ENCODE data around the gene SORCS3. TPM values are rescaled to one million over a fixed set of nuclear protein-coding genes. Genes with fewer than 3 reads are reported as not detected.

SORCS3 gene
- total RNA-seq, 1 donor from 2014 or later = not detected

DNA sequence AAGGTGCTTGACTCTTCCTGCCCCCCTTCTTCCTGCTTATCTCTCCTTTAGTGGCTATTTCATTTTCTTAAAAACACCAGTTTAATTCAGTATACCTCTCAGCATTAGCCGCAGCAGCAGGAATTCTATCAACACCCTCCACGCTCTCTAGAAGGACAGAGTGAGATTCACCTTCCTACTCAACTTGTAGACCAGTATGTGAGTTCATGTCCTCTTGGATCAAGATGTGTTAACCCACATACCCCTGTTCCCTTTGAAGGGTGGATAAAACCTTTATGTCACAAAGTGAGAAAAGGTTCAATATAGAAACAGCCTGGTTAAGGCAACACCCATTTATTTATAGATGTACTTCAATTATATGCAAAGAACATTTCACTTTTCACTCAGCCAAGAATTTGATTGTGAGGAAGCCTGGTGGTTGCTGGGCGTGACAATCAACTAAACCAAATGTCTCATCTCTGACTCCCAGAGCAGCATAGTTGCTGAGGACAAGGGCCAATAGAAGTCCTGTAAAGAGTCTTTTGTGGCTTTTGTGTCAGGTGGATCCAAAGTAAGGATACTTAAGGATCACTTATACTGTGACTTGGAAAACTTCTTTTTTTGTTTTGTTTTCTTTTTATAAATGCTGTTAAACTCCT, 617.1 kb downstream of the SORCS3 start:
- ATAC-seq = no peak
- TF ChIP-seq, protein P1, sequence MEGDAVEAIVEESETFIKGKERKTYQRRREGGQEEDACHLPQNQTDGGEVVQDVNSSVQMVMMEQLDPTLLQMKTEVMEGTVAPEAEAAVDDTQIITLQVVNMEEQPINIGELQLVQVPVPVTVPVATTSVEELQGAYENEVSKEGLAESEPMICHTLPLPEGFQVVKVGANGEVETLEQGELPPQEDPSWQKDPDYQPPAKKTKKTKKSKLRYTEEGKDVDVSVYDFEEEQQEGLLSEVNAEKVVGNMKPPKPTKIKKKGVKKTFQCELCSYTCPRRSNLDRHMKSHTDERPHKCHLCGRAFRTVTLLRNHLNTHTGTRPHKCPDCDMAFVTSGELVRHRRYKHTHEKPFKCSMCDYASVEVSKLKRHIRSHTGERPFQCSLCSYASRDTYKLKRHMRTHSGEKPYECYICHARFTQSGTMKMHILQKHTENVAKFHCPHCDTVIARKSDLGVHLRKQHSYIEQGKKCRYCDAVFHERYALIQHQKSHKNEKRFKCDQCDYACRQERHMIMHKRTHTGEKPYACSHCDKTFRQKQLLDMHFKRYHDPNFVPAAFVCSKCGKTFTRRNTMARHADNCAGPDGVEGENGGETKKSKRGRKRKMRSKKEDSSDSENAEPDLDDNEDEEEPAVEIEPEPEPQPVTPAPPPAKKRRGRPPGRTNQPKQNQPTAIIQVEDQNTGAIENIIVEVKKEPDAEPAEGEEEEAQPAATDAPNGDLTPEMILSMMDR (IDR thresholded peaks at IDR 0.05) = no peak
- no peaks in the 10 kb centered on the region for H3K27me3 ChIP-seq (ENCODE audit: low read depth)
- H3K36me3 ChIP-seq = no peaks in the 10 kb centered on the region
- H3K27ac ChIP-seq = no peak overlapping the region
- no peaks in the 10 kb centered on the region for H3K4me1 ChIP-seq
- DNase-seq = no peak
- intact Hi-C loops (cut with DNase I) = no loop called here
- H3K4me3 ChIP-seq = no peak overlapping the region
- no peaks in the 10 kb centered on the region for H3K9me3 ChIP-seq

DNA sequence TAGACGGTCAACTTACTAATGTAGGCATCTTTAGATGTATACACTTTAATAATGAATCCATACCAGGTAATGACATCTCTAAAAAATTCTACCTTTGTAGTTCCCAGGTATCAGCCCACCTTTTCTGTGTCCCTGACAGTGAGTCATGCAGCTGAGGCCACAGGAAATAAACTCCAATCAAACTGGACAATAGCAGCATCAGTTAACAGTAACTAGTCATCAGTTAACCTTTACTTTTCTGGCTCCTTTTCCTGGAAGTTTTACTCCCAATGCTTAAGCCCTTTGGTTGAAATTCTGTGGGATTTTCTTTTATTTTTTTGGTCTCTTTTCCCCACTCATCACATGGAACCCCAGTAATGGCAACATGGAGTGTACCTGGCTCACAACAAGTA, 617.6 kb downstream of the SORCS3 start:
- Histone ChIP-seq H3K4me3 (no peak overlapping the region), H3K9me3 (no peaks in the 10 kb centered on the region), H3K27me3 (ENCODE audit: low read depth) (no peaks in the 10 kb centered on the region), H3K27ac (no peak overlapping the region), H3K36me3 (no peaks in the 10 kb centered on the region), H3K4me1 (no peaks in the 10 kb centered on the region)
- DNase-seq (no peak), ATAC-seq (no peak)
- TF ChIP-seq, protein P1 (IDR thresholded peaks at IDR 0.05) = no peak
- intact Hi-C loops (cut with DNase I) = no loop called here

DNA sequence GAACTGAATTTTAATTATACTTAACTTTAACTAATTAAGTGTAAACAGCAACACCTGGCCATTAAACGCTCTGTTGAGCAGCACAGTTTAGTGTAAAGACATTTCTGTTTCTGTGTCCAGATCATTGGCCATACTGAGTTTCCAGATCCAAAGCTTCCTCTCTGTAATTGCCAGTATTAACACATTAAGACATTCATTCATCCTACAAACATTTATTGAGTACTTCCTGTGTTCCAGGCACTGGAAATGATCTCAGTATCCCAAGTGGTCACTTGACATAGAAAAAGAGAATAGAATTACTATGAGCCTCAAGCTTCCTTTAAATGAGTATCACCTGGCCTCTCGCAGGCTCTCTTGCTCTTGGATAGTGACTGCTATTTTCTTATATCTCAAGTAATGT, 618.1 kb downstream of the SORCS3 start:
- DNase-seq (no peak), ATAC-seq (no peak)
- H3K9me3 ChIP-seq = no peaks in the 10 kb centered on the region
- no peaks in the 10 kb centered on the region for H3K36me3 ChIP-seq
- TF ChIP-seq, protein P1 (IDR thresholded peaks at IDR 0.05) = no peak
- H3K4me1 ChIP-seq = no peaks in the 10 kb centered on the region
- no peak overlapping the region for H3K27ac ChIP-seq
- H3K27me3 ChIP-seq (ENCODE audit: low read depth) = no peaks in the 10 kb centered on the region
- intact Hi-C loops (cut with DNase I) = no loop called here
- H3K4me3 ChIP-seq = no peak overlapping the region

DNA sequence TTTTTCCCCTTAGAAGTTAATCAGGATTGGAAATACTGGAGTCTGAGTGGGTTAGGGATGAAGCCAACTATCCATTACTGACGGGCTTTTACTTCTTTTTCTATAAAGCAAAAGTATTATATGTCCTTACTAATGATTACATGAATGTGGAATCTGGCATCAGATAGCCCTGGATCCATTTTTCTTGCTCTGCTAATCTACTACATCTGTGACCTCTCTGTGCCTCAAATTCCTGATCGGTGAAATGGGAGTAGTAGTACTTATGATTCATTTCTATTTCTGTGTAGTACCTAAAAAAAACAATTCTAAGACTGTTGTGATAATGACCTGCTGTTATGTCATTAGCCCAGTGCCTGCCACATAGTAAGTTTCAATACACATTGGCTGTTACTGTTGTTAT, 621.6 kb downstream of the SORCS3 start:
- no peak overlapping the region for H3K27ac ChIP-seq
- intact Hi-C loops (cut with DNase I) = no loop called here
- no peaks in the 10 kb centered on the region for H3K27me3 ChIP-seq (ENCODE audit: low read depth)
- no peak for DNase-seq
- H3K4me3 ChIP-seq = no peak overlapping the region
- no peaks in the 10 kb centered on the region for H3K36me3 ChIP-seq
- no peaks in the 10 kb centered on the region for H3K9me3 ChIP-seq
- TF ChIP-seq, protein P1 (IDR thresholded peaks at IDR 0.05) = no peak
- no peak for ATAC-seq
- no peaks in the 10 kb centered on the region for H3K4me1 ChIP-seq

DNA sequence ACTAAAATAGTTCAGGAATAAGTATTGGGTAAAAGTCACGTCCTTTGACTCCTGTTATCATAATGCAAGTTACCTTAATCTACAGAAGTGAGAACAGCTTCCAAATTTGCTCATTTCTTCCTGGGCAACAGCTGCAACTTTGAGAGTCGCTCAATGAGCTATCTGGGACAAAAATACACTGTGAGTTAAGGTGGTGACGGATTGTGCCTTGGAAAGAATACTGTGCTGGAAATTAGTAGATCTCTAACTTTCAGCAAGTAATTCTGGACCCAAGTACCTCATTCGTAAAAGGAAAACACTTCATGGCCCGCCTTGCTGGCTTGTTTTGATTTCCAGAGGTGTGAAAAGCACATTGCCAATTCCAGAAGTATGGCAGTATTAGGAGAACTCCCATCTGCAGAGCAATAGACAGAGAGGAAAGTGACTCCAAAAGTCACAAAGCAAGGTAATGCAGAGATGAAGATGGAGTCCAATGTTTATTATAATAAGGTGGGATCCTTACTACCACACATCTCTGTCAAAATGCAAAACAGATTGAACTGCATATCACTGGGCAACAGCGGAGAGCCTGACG, 626.0 kb downstream of the SORCS3 start:
- DNase-seq (no peak), ATAC-seq (no peak)
- TF ChIP-seq, protein P1 (IDR thresholded peaks at IDR 0.05) = no peak
- Histone ChIP-seq H3K27ac (no peak overlapping the region), H3K4me3 (no peak overlapping the region), H3K9me3 (no peaks in the 10 kb centered on the region), H3K4me1 (no peaks in the 10 kb centered on the region), H3K36me3 (no peaks in the 10 kb centered on the region), H3K27me3 (ENCODE audit: low read depth) (no peaks in the 10 kb centered on the region)
- intact Hi-C loops (cut with DNase I) = no loop called here

Measured in lower lobe of right lung (tissue), 2 donors.